Trophoblast cell (in vitro differentiated cells and primary cell): ENCODE data around the gene NDUFS4.

Source experiments
- DNase-seq, 2 donors: peaks; one replicate each; pipeline ENCODE4 v3.0.0-alpha.2; 2016
- H2AFZ ChIP-seq: 2 replicates; pipeline ENCODE4 v1.6.1; 2013; ENCODE audit warnings: low read length, moderate library complexity, mild to moderate bottlenecking; ENCODE audit not compliant: insufficient read depth, poor library complexity
- H2AK5ac ChIP-seq: 2 replicates; pipeline ENCODE4 v1.6.1; 2013; ENCODE audit warnings: mild to moderate bottlenecking, low read length
- H2BK120ac ChIP-seq: 2 replicates; pipeline ENCODE4 v1.6.1; 2013; ENCODE audit warnings: low read length, mild to moderate bottlenecking, moderate library complexity; ENCODE audit not compliant: insufficient read depth, poor library complexity
- H2BK12ac ChIP-seq: 2 replicates; pipeline ENCODE4 v1.6.1; 2013; ENCODE audit warnings: mild to moderate bottlenecking, low read length, moderate library complexity
- H2BK5ac ChIP-seq: 2 replicates; pipeline ENCODE4 v1.6.1; 2013; ENCODE audit warnings: low read length, low read depth, moderate library complexity, mild to moderate bottlenecking; ENCODE audit not compliant: poor library complexity
- H3K14ac ChIP-seq: 2 replicates; pipeline ENCODE4 v1.6.1; 2013; ENCODE audit warnings: mild to moderate bottlenecking, low read length
- H3K18ac ChIP-seq: 2 replicates; pipeline ENCODE4 v1.6.1; 2013; ENCODE audit warnings: mild to moderate bottlenecking, low read length
- H3K23ac ChIP-seq: 2 replicates; pipeline ENCODE4 v1.6.1; 2013; ENCODE audit warnings: low read length
- H3K27ac ChIP-seq: 2 replicates; pipeline ENCODE4 v1.5.1; 2013; ENCODE audit warnings: low read depth, mild to moderate bottlenecking, inconsistent platforms, low read length, moderate library complexity
- H3K27me3 ChIP-seq: 2 replicates; pipeline ENCODE4 v1.6.1; 2013; ENCODE audit warnings: inconsistent platforms, mild to moderate bottlenecking, low read length, moderate library complexity; ENCODE audit not compliant: insufficient read depth
- H3K36me3 ChIP-seq, 2 experiments: 1 replicate in 1 of 2; 2 replicates in 1 of 2; pipeline ENCODE4 v1.6.1; 2013; ENCODE audit warnings: low read length in 2 of 2, mild to moderate bottlenecking in 2 of 2, moderate library complexity in 1 of 2; ENCODE audit not compliant: insufficient read depth in 2 of 2, control insufficient read depth in 1 of 2
- H3K4ac ChIP-seq: 2 replicates; pipeline ENCODE4 v1.6.1; 2013; ENCODE audit warnings: low read depth, mild to moderate bottlenecking, low read length, moderate library complexity
- H3K4me1 ChIP-seq, 2 experiments: 1 replicate in 1 of 2; 2 replicates in 1 of 2; pipeline ENCODE4 v1.6.1; 2013; ENCODE audit warnings: low read length in 2 of 2, mild to moderate bottlenecking in 2 of 2, moderate library complexity in 1 of 2; ENCODE audit not compliant: insufficient read depth in 2 of 2, control insufficient read depth in 1 of 2
- H3K4me2 ChIP-seq: 2 replicates; pipeline ENCODE4 v1.6.1; 2013; ENCODE audit warnings: inconsistent platforms, mild to moderate bottlenecking, low read length, moderate library complexity
- H3K4me3 ChIP-seq: 2 replicates; pipeline ENCODE4 v1.5.1; 2013; ENCODE audit warnings: mild to moderate bottlenecking, low read depth, low read length, inconsistent platforms
- H3K79me1 ChIP-seq: one replicate; pipeline ENCODE4 v1.6.1; 2013; ENCODE audit warnings: low read length
- H3K79me2 ChIP-seq: 2 replicates; pipeline ENCODE4 v1.6.1; 2013; ENCODE audit warnings: low read length, mild to moderate bottlenecking; ENCODE audit not compliant: control insufficient read depth, insufficient read depth, poor library complexity
- H3K9ac ChIP-seq: 2 replicates; pipeline ENCODE4 v1.6.1; 2013; ENCODE audit warnings: mild to moderate bottlenecking, low read length
- H3K9me3 ChIP-seq: 2 replicates; pipeline ENCODE4 v1.6.1; 2013; ENCODE audit warnings: low read depth, mild to moderate bottlenecking, control low read depth, inconsistent platforms, low read length; ENCODE audit not compliant: insufficient read depth
- H4K12ac ChIP-seq: 2 replicates; pipeline ENCODE4 v1.6.1; 2013; ENCODE audit warnings: low read depth, mild to moderate bottlenecking, low read length, moderate library complexity
- H4K8ac ChIP-seq: 2 replicates; pipeline ENCODE4 v1.6.1; 2013; ENCODE audit warnings: low read depth, mild to moderate bottlenecking, low read length, moderate library complexity
- H4K91ac ChIP-seq: one replicate; pipeline ENCODE4 v1.6.1; 2013; ENCODE audit warnings: low read depth, mild to moderate bottlenecking, low read length, moderate library complexity
- whole genome bisulfite sequencing: extraction: QIAGEN DNeasy Blood & Tissue Kit; methylation state at CpG from one replicate; pipeline ENCODE4 v1.1.7; 2013; ENCODE audit warnings: missing lambda C conversion rate; ENCODE audit not compliant: insufficient read length, insufficient coverage; ENCODE audit errors: extremely low coverage; 5-methylcytosine and 5-hydroxymethylcytosine counted together

The NDUFS4 gene

DNA sequence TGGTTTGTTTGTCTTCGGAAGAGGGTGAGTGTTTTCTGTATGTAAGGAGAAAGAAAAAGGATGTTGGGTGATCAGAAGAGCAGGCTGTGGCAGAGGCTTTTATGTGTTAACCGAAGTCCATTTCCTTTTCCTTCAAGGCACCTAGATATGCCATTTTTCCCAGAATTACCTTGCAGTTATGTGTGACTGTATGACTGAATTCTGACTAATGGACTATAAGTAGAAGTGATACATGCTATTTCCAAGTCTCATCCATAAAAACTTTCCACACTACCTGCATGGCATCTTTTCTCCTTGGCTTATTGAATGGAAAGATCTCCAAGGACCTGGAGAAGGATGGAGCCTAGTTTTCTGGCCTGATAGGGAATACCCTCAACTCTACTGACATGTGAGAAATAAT, 10.6 kb upstream of the NDUFS4 start:
- Histone ChIP-seq H3K79me1 (no peaks in the 10 kb centered on the region), H4K8ac (no peak overlapping the region), H3K4ac (no peak overlapping the region), H3K9me3 (no peaks in the 10 kb centered on the region), H2AFZ (no peak overlapping the region), H3K27ac (no peak overlapping the region), H2AK5ac (no peak overlapping the region), H4K91ac (no peak overlapping the region), H3K23ac (no peak overlapping the region), H3K79me2 (no peaks in the 10 kb centered on the region), H3K4me2 (no peak overlapping the region), H3K14ac (no peak overlapping the region), H3K18ac (no peak overlapping the region), H3K36me3 (no peaks in the 10 kb centered on the region), H3K9ac (no peak overlapping the region), H2BK120ac (no peak overlapping the region), H3K27me3 (no peaks in the 10 kb centered on the region), H3K4me3 (no peak overlapping the region), H4K12ac (no peak overlapping the region), H2BK12ac (no peak overlapping the region), H2BK5ac (no peak overlapping the region), H3K4me1 (no peaks in the 10 kb centered on the region)
- no CpG with 5 or more reads among the region's 2 CpGs for WGBS
- no peak for DNase-seq

DNA sequence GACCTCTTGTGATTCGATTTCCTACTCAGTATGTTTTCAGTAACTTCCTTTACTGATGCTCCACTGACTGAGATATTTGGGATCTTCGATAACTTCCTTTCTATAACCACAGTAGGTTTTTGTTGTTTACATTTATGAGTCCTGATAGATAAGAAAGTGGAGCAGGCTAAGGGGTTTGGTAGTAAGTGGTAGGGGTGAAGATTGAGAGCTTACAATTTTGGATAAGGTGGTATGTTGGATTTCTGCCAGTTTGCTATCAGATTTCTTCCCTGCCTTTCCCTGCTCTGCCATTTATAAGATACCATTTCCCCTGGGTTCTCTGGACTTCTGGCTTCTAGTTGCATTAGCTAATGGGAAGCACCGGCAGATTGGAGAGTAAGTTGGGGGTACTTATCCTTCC, 7.9 kb upstream of the NDUFS4 start:
- Histone ChIP-seq H4K91ac (no peak overlapping the region), H2BK5ac (no peak overlapping the region), H2BK12ac (no peak overlapping the region), H2AK5ac (no peak overlapping the region), H3K27ac (no peak overlapping the region), H3K4ac (no peak overlapping the region), H3K79me1 (no peaks in the 10 kb centered on the region), H3K27me3 (no peaks in the 10 kb centered on the region), H3K9me3 (no peaks in the 10 kb centered on the region), H3K36me3 (no peaks in the 10 kb centered on the region), H3K4me3 (no peak overlapping the region), H3K4me1 (no peaks in the 10 kb centered on the region), H2AFZ (no peak overlapping the region), H3K14ac (no peak overlapping the region), H3K9ac (peak overlapping the region; percentile 43), H4K8ac (no peak overlapping the region), H2BK120ac (no peak overlapping the region), H3K4me2 (no peak overlapping the region), H3K79me2 (no peaks in the 10 kb centered on the region), H3K23ac (no peak overlapping the region), H4K12ac (no peak overlapping the region), H3K18ac (no peak overlapping the region)
- no peak for DNase-seq
- WGBS = no CpG with 5 or more reads among the region's 3 CpGs

DNA sequence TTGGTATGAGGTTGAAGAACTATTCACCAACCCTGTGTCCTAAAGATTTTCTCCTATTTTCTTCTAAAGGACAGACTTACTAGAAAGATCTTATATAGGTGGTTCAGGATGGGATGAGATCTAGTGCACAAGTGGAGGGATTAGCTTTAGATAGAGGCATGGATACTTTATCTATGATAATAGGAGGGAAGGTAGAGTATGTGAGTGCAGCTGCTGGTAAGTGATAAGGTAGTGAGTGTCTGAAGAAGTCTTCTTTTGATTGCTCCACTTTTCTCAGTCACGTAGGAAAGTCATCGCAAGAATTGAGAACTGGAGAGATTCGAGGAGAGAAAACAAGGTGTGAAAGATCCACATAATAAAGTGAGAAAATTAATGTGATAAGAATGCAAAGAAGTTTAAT, 6.0 kb upstream of the NDUFS4 start:
- no peak overlapping the region for H4K91ac ChIP-seq
- H3K27me3 ChIP-seq = no peaks in the 10 kb centered on the region
- no peak for DNase-seq
- H3K27ac ChIP-seq = no peak overlapping the region
- no peaks in the 10 kb centered on the region for H3K79me1 ChIP-seq
- H2BK120ac ChIP-seq = no peak overlapping the region
- H2AK5ac ChIP-seq = no peak overlapping the region
- H3K4me1 ChIP-seq = no peaks in the 10 kb centered on the region
- H4K12ac ChIP-seq = no peak overlapping the region
- no peak overlapping the region for H2AFZ ChIP-seq
- no CpG with 5 or more reads among the region's 3 CpGs for whole genome bisulfite sequencing
- no peak overlapping the region for H2BK5ac ChIP-seq
- no peaks in the 10 kb centered on the region for H3K79me2 ChIP-seq
- H3K4ac ChIP-seq = no peak overlapping the region
- no peaks in the 10 kb centered on the region for H3K9me3 ChIP-seq
- no peak overlapping the region for H3K4me3 ChIP-seq
- H3K9ac ChIP-seq = no peak overlapping the region
- H3K14ac ChIP-seq = no peak overlapping the region
- H2BK12ac ChIP-seq = no peak overlapping the region
- H3K23ac ChIP-seq = no peak overlapping the region
- H3K18ac ChIP-seq = no peak overlapping the region
- no peak overlapping the region for H4K8ac ChIP-seq
- H3K4me2 ChIP-seq = no peak overlapping the region
- no peaks in the 10 kb centered on the region for H3K36me3 ChIP-seq

DNA sequence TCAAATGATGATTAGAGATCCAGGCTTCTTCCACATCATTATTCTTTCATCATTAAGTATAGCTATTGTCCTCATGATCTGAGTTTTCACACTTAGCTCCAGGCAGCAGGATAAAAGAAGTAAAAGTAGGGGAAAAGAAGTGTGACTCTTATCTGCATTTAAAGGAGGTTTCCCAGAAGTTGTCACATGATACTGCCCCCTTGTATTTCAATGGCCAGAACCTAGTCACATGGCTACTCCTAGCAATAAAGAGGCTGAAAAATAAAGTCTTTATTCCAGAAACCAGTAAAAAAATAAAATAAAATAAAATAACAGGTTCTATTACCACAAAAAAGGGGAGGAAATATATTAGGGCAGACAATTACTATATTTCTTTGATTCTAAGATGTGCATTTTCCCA, 5.3 kb upstream of the NDUFS4 start:
- H4K12ac ChIP-seq = no peak overlapping the region
- H3K27ac ChIP-seq = no peak overlapping the region
- H2BK120ac ChIP-seq = no peak overlapping the region
- H2AFZ ChIP-seq = no peak overlapping the region
- H2AK5ac ChIP-seq = no peak overlapping the region
- DNase-seq = no peak
- H2BK5ac ChIP-seq = no peak overlapping the region
- no peaks in the 10 kb centered on the region for H3K4me1 ChIP-seq
- H3K79me1 ChIP-seq = no peaks in the 10 kb centered on the region
- H4K91ac ChIP-seq = no peak overlapping the region
- no peak overlapping the region for H4K8ac ChIP-seq
- H3K9me3 ChIP-seq = no peaks in the 10 kb centered on the region
- no peaks in the 10 kb centered on the region for H3K79me2 ChIP-seq
- no peak overlapping the region for H2BK12ac ChIP-seq
- no peak overlapping the region for H3K4ac ChIP-seq
- H3K4me3 ChIP-seq = no peak overlapping the region
- no peaks in the 10 kb centered on the region for H3K27me3 ChIP-seq
- no peak overlapping the region for H3K4me2 ChIP-seq
- H3K18ac ChIP-seq = no peak overlapping the region
- no peak overlapping the region for H3K9ac ChIP-seq
- no peak overlapping the region for H3K23ac ChIP-seq
- no peaks in the 10 kb centered on the region for H3K36me3 ChIP-seq
- H3K14ac ChIP-seq = no peak overlapping the region

DNA sequence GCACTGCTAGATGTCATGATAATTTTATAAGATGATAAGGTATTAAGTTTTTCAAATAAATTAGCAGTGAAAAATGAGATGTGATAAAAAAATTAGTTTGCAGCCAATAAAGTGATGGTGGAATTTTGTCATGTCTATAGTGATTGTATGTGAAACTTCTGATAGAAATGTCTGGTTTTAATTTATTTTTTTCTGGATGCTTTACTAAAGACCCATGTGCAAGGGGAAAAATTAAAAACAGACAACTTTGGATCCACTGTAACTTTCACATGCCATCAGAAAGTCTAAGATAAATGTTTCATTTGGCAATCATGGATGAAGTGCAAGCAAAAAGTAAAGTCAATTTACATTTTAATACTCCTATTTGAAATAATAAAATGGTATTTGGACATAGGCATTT, 4.4 kb upstream of the NDUFS4 start:
- Histone ChIP-seq H3K27me3 (no peaks in the 10 kb centered on the region), H4K12ac (no peak overlapping the region), H3K36me3 (no peaks in the 10 kb centered on the region), H3K23ac (no peak overlapping the region), H2BK120ac (no peak overlapping the region), H3K79me1 (peaks cover 3% of the 10 kb centered on the region), H3K79me2 (peaks cover 2% of the 10 kb centered on the region), H3K4me2 (no peak overlapping the region), H2AFZ (no peak overlapping the region), H2BK5ac (no peak overlapping the region), H3K4me1 (no peaks in the 10 kb centered on the region), H3K9ac (no peak overlapping the region), H4K91ac (no peak overlapping the region), H3K27ac (no peak overlapping the region), H3K18ac (no peak overlapping the region), H3K4ac (no peak overlapping the region), H3K4me3 (no peak overlapping the region), H3K9me3 (no peaks in the 10 kb centered on the region), H3K14ac (no peak overlapping the region), H2BK12ac (no peak overlapping the region), H4K8ac (no peak overlapping the region), H2AK5ac (no peak overlapping the region)
- no peak for DNase-seq
